Rectal smooth muscle tissue (tissue), 1 donor: Measurements from ENCODE around the gene TDRD1.
"Not testable (repeated sequence)": the region's sequence is repeated elsewhere in the genome, so short reads cannot be mapped to it uniquely, and the experiment has no call there.

ENCODE experiments used
- H3K27ac ChIP-seq: one replicate; pipeline ENCODE4 v1.7.0; 2013; ENCODE audit warnings: low read depth, low read length, inconsistent platforms
- H3K27me3 ChIP-seq: one replicate; pipeline ENCODE4 v1.7.0; 2013; ENCODE audit warnings: low read length; ENCODE audit not compliant: control insufficient read depth, insufficient read depth
- H3K36me3 ChIP-seq: one replicate; pipeline ENCODE4 v1.7.0; 2013; ENCODE audit warnings: low read length; ENCODE audit not compliant: control insufficient read depth, insufficient read depth
- H3K4me1 ChIP-seq: one replicate; pipeline ENCODE4 v1.7.0; 2013; ENCODE audit warnings: low read length; ENCODE audit not compliant: control insufficient read depth, insufficient read depth
- H3K4me3 ChIP-seq: one replicate; pipeline ENCODE4 v1.7.0; 2013; ENCODE audit warnings: low read length
- H3K9ac ChIP-seq: one replicate; pipeline ENCODE4 v1.7.0; 2013; ENCODE audit warnings: low read length

Gene TDRD1, protein sequence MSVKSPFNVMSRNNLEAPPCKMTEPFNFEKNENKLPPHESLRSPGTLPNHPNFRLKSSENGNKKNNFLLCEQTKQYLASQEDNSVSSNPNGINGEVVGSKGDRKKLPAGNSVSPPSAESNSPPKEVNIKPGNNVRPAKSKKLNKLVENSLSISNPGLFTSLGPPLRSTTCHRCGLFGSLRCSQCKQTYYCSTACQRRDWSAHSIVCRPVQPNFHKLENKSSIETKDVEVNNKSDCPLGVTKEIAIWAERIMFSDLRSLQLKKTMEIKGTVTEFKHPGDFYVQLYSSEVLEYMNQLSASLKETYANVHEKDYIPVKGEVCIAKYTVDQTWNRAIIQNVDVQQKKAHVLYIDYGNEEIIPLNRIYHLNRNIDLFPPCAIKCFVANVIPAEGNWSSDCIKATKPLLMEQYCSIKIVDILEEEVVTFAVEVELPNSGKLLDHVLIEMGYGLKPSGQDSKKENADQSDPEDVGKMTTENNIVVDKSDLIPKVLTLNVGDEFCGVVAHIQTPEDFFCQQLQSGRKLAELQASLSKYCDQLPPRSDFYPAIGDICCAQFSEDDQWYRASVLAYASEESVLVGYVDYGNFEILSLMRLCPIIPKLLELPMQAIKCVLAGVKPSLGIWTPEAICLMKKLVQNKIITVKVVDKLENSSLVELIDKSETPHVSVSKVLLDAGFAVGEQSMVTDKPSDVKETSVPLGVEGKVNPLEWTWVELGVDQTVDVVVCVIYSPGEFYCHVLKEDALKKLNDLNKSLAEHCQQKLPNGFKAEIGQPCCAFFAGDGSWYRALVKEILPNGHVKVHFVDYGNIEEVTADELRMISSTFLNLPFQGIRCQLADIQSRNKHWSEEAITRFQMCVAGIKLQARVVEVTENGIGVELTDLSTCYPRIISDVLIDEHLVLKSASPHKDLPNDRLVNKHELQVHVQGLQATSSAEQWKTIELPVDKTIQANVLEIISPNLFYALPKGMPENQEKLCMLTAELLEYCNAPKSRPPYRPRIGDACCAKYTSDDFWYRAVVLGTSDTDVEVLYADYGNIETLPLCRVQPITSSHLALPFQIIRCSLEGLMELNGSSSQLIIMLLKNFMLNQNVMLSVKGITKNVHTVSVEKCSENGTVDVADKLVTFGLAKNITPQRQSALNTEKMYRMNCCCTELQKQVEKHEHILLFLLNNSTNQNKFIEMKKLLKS

DNA sequence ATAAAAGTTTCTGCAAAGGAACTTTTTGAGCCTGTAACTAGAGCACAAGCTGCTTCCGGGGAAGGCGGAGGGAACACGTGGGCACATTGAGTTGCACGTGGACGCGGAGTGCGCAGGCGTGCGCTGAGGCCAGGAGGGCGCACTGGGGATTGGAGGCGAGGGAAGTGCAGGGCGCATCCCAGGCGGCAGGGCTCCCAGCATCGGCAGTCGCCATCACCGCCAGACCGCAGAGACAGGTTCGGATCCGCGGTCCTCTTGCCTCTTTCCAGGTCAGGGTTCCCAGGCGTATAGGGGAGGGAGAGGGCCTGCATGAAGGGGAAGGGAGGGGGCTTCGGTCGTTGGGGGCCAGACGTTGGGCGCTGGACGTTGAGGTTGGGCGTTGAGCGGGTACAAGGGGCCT, at the start of gene TDRD1:
TDRD1 (plus strand) TSS at position 206 of the 400 bp plus-strand sequence. CDS start 8,479 bp downstream, outside the sequence.
- H3K4me1 ChIP-seq = no peaks in the 10 kb centered on the region
- no peaks in the 10 kb centered on the region for H3K27me3 ChIP-seq
- H3K9ac ChIP-seq = no peak within 1 kb of the TSS
- H3K27ac ChIP-seq = no peak within 1 kb of the TSS
- H3K4me3 ChIP-seq = no peak within 1 kb of the TSS
- no peaks in the 10 kb centered on the region for H3K36me3 ChIP-seq

DNA sequence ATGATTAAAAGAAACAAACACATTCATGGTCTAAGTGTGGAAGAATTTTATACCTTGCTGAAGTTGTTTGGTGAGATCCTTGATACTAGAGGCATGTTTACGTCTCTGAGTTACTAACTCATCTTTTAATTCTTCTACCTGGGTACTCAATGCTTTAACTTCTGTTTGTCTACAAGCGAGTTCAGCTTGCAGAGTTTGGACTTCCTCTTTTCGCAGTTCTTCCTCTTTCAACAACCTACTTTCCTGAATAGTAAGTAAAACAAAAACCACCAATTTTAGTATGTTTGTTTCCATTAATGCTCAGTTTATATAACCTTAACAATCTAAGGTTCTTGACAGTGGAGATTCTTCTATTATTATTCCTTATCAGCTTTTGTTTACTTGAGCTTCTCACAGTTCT, 48.1 kb upstream of the TDRD1 start:
- Histone ChIP-seq H3K4me3 (no peak overlapping the region), H3K27me3 (no peaks in the 10 kb centered on the region), H3K27ac (no peak overlapping the region), H3K9ac (no peak overlapping the region), H3K4me1 (no peaks in the 10 kb centered on the region), H3K36me3 (peaks cover 9% of the 10 kb centered on the region)

DNA sequence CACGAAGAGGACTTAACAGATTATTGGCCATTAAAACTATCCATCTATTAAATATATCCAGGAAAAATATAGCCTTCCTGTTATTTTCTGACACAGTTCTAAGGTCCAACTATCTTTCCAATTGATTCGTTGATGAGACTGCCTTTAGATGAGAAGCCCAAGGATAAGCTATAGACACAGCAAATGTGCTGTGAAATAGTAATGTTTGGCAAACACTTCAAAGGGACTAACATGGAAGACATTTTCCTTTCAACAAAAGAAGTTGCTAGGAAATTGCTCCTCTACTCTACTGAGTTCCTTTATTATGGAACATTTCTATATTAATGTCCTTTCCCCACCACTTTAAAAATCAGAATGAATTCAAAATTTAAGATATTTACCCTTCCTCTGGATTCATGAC, 43.7 kb upstream of the TDRD1 start:
- Histone ChIP-seq H3K9ac (no peak overlapping the region), H3K4me3 (no peak overlapping the region), H3K27me3 (no peaks in the 10 kb centered on the region), H3K36me3 (peaks cover 3% of the 10 kb centered on the region), H3K4me1 (no peaks in the 10 kb centered on the region), H3K27ac (no peak overlapping the region)

DNA sequence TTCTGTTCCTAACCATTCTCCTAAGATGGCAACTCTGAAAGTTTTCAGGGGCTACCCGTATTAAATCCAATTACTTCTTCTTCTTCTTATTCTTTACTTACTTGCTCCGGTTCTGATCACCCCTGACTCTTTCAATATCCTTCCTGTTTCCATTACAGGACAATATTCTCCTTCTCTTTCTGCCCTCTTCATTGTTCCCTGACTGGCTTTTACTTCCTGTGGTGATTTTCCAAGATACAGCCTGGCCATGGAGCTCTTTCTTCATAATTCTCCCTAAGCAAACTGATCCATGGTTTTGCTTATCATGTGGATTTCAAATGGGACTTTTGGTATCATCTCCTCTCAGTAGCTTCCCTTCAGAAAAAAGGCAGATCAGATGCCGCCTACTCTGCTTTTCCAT, 40.6 kb upstream of the TDRD1 start:
- Histone ChIP-seq H3K36me3 (peaks cover 4% of the 10 kb centered on the region), H3K4me1 (peaks cover 4% of the 10 kb centered on the region), H3K4me3 (no peak overlapping the region), H3K9ac (no peak overlapping the region), H3K27me3 (no peaks in the 10 kb centered on the region), H3K27ac (no peak overlapping the region)

DNA sequence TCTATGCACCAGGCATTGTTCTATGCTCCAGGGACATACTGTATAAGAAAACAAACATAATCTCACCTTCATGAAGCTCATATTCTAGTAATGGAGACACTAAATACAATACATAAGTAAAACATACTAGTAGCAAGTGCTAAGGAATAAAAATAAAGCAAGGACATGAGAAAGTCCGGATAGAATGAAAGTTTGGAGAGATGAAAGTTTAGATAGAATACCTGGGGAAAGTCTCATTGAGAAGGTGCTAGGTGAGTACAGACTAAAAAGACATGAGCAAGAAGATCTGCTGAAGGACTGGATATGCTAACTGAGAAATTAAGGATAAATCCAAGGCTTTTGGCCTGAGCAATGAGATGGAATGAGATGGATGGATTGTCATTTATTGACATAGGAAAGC, 39.1 kb upstream of the TDRD1 start:
- H3K4me1 ChIP-seq = peaks cover 4% of the 10 kb centered on the region
- no peak overlapping the region for H3K4me3 ChIP-seq
- no peak overlapping the region for H3K9ac ChIP-seq
- H3K36me3 ChIP-seq = peaks cover 4% of the 10 kb centered on the region
- H3K27me3 ChIP-seq = no peaks in the 10 kb centered on the region
- no peak overlapping the region for H3K27ac ChIP-seq

DNA sequence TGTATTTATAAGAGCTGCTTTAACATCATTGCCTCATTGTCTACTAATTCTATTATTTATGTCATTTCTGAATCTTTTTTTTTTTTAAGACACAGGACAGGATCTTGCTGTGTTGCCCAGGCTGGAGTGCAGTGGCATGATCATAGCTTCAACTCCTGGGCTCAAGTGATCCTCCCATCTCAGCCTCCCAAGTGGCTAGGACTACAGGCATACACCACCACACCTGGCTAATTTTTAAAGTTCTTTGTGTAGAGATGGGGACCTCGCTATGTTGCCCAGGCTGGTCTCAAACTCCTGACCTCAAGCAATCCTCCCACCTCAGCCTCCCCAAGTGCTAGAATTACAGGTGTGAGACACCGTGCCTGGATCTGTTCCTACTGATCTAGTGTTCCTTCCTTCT, 38.3 kb upstream of the TDRD1 start:
- H3K27me3 ChIP-seq, H3K9ac ChIP-seq, H3K36me3 ChIP-seq, H3K27ac ChIP-seq, H3K4me3 ChIP-seq, H3K4me1 ChIP-seq: not testable (repeated sequence)

DNA sequence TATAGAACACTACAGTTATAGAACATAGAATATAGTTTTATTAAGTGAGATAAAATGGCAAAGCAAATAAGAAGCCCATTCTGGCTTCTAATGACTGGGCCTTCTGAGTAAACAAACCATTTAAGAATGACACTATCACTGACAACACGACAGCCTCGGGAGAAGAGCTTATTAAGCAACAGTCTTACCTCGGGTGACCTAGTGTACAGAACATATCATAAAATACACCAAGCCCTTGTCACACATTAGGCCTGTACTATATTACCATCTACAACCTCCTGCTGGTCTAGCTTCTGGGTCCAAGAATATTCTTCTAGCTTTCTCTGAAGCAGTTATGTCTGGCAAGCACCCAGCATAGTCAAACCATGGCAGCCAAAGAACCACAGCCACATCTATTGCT, 37.1 kb upstream of the TDRD1 start:
- Histone ChIP-seq H3K36me3 (peaks cover 4% of the 10 kb centered on the region), H3K4me1 (peaks cover 4% of the 10 kb centered on the region)

DNA sequence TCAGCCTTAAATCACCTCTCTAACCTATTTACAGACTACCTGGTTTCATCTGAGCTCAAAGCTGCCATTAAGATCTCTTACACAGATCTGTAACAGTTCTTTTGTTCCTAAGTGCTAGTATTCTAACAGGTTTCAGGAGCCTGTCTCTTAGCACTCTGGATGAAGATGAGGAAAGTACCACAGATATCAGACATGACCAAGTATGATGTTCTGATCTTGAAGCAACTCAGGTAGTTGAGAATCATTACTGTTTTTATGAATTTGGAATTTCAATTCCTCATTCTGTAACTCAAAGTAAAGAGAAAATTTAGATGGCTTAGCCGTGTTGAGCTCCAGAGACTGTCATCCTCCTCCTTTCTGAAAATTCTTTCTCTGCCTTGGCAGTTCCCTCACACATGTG, 36.0 kb upstream of the TDRD1 start:
- Histone ChIP-seq H3K9ac (no peak overlapping the region), H3K27ac (no peak overlapping the region), H3K4me1 (peaks cover 4% of the 10 kb centered on the region), H3K36me3 (peaks cover 5% of the 10 kb centered on the region), H3K27me3 (no peaks in the 10 kb centered on the region), H3K4me3 (no peak overlapping the region)

More for the DNA sequence above, 37.1 kb upstream of the TDRD1 start:
- Histone ChIP-seq H3K27ac (no peak overlapping the region), H3K4me3 (no peak overlapping the region), H3K27me3 (no peaks in the 10 kb centered on the region), H3K9ac (no peak overlapping the region)

DNA sequence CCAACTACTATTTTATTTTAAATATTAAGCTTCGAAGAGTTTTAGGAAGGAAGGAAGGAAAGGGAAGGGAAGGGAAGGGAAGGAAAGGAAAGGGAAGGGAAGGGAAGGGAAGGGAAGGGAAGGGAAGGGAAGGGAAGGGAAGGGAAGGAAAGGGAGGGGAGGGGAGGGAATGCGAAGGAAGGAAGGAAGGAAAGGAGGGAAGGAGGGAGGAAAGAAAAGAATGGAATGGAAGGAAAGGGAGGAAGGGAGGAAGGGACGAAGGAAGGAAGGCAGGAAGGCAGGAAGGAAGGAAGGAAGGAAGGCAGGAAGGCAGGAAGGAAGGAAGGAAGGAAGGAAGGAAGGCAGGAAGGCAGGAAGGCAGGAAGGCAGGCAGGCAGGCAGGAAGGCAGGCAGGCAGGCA, 29.7 kb upstream of the TDRD1 start:
- H3K4me1 ChIP-seq, H3K27ac ChIP-seq, H3K27me3 ChIP-seq, H3K4me3 ChIP-seq, H3K9ac ChIP-seq, H3K36me3 ChIP-seq: not testable (repeated sequence)

DNA sequence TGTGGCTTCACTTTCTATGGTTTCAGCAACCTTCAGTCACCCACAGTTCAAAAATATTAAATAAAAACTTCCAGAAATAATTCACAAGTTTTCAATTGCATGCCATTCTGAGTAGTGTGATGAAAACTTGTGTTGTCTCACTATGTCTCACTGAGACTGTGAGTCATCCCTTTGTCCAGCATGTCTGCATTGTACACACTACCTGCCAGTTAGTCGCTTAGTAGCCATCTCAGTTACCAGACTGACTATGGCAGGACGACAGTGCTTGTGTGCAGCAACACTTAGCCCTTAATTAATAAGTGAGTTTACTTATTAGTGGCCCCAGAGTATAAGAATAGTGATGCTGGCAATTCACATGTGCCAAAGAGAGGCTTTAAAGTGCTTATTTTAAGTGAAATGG, 27.7 kb upstream of the TDRD1 start:
- Histone ChIP-seq H3K27ac (no peak overlapping the region), H3K36me3 (peaks cover 5% of the 10 kb centered on the region), H3K4me3 (no peak overlapping the region)

DNA sequence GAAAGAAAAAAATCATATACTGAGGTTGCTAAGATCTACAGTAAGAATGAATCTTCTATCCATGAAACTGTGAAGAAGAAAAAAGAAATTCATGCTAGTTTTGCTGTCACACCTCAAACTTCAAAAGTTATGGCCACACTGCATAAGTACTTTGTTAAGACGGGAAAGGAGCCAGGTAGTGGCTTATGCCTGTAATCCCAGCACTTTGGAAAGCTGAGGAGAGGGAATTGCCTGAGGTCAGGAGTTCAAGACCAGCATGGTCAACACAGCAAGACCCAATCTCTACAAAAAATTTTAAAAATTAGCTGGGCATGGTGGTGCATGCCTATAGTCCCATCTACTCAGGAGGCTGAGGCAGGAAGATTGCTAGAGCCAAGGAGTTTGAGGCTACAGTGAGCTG, 27.3 kb upstream of the TDRD1 start:
- H3K4me1 ChIP-seq = no peaks in the 10 kb centered on the region
- no peaks in the 10 kb centered on the region for H3K27me3 ChIP-seq
- no peak overlapping the region for H3K4me3 ChIP-seq
- H3K27ac ChIP-seq = no peak overlapping the region
- no peak overlapping the region for H3K9ac ChIP-seq
- peaks cover 5% of the 10 kb centered on the region for H3K36me3 ChIP-seq

More for the DNA sequence above, 27.7 kb upstream of the TDRD1 start:
- no peaks in the 10 kb centered on the region for H3K27me3 ChIP-seq
- no peak overlapping the region for H3K9ac ChIP-seq
- H3K4me1 ChIP-seq = no peaks in the 10 kb centered on the region

DNA sequence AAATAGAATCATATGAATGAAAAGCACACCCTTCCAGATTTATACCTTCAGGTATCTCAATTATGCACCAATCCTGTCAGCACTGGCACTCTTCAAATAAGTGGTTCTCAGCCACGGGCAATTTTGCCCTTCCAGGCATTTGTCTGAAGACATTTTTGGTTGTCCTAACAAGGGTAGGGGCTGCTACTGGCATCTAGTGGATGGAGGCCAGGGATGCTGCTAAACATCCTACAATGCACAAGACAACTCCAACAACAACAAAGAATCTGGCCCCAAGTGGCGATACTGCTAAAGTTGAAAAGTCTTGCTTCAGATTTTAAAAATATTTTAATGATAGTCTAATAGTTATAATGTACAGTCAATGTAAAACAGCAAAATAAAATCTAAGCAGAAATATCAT, 21.2 kb upstream of the TDRD1 start:
- H3K9ac ChIP-seq = no peak overlapping the region
- H3K27me3 ChIP-seq = no peaks in the 10 kb centered on the region
- no peaks in the 10 kb centered on the region for H3K4me1 ChIP-seq
- H3K36me3 ChIP-seq = no peaks in the 10 kb centered on the region
- no peak overlapping the region for H3K4me3 ChIP-seq
- H3K27ac ChIP-seq = no peak overlapping the region
